NT2/D1 (cell line): Measurements from ENCODE around the gene NDST3.

Experiments used
- DNase-seq: peaks from one replicate; pipeline ENCODE4 v3.0.0-alpha.2; 2011; ENCODE audit warnings: low read depth, low spot score
- H3K27me3 ChIP-seq: 2 replicates; pipeline ENCODE4 v1.6.0; 2011; ENCODE audit warnings: mild to moderate bottlenecking; ENCODE audit not compliant: insufficient read length, insufficient read depth
- H3K36me3 ChIP-seq: 2 replicates; pipeline ENCODE4 v1.6.1; 2011; ENCODE audit warnings: mild to moderate bottlenecking, low read length, mixed read lengths; ENCODE audit not compliant: insufficient read depth, insufficient read length
- H3K4me1 ChIP-seq: 2 replicates; pipeline ENCODE4 v1.5.1; 2011; ENCODE audit not compliant: insufficient read depth, insufficient read length
- H3K4me3 ChIP-seq: 2 replicates; pipeline ENCODE4 v1.5.1; 2011; ENCODE audit warnings: low read depth; ENCODE audit not compliant: insufficient read length
- H3K9ac ChIP-seq: 2 replicates; pipeline ENCODE4 v1.6.0; 2011; ENCODE audit warnings: low read depth; ENCODE audit not compliant: insufficient read length
- H3K9me3 ChIP-seq: 2 replicates; pipeline ENCODE4 v1.5.1; 2011; ENCODE audit warnings: mild to moderate bottlenecking, low read length; ENCODE audit not compliant: insufficient read depth
- SUZ12 ChIP-seq: IDR thresholded peaks from 2 replicates; pipeline ENCODE4 v1.6.1; 2011; ENCODE audit not compliant: insufficient read length, insufficient read depth; ENCODE audit errors: extremely low read depth
- YY1 ChIP-seq: IDR thresholded peaks from 2 replicates; pipeline ENCODE4 v1.6.1; 2011; ENCODE audit not compliant: insufficient read length, insufficient read depth
- ZNF274 ChIP-seq: IDR thresholded peaks from 2 replicates; pipeline ENCODE4 v1.6.1; 2011; ENCODE audit warnings: mild to moderate bottlenecking, low read depth, low read length

NDST3 gene

DNA sequence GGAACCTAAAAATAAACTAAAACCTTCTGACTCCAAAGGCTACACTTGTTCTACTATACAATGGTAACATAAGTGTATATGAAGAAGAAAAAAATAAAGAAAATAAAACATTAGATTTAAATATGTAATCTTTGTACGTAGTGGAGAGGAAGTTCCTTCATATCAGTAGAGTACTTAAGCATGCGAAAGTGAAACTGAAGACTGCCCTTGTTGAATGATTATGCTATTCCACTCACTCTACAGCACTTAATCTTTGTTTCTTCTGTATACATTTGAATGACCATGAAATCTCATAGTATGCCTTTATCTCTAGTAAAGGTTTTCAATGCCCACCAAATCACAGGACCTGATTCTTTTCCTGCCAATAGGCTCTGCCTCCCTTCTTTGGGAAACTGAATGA is 78.9 kb downstream of the NDST3 start:
- Histone ChIP-seq H3K9ac (no peak overlapping the region), H3K4me3 (no peak overlapping the region), H3K36me3 (no peaks in the 10 kb centered on the region), H3K9me3 (no peaks in the 10 kb centered on the region), H3K27me3 (no peaks in the 10 kb centered on the region), H3K4me1 (no peaks in the 10 kb centered on the region)
- no peak for TF ChIP-seq ZNF274
- no peak for TF ChIP-seq YY1
- no peak for DNase-seq

GRCh38 chr4:118114720-118115119 is 80.4 kb downstream of the NDST3 start:
- H3K4me1 ChIP-seq: no peaks in the 10 kb centered on the region
- no peak overlapping the region for H3K4me3 ChIP-seq
- no peak overlapping the region for H3K9ac ChIP-seq
- no peaks in the 10 kb centered on the region for H3K36me3 ChIP-seq
- TF ChIP-seq ZNF274 (no peak), SUZ12 (no peak), YY1 (no peak)
- no peaks in the 10 kb centered on the region for H3K27me3 ChIP-seq
- H3K9me3 ChIP-seq: no peaks in the 10 kb centered on the region
- DNase-seq: no peak

DNA sequence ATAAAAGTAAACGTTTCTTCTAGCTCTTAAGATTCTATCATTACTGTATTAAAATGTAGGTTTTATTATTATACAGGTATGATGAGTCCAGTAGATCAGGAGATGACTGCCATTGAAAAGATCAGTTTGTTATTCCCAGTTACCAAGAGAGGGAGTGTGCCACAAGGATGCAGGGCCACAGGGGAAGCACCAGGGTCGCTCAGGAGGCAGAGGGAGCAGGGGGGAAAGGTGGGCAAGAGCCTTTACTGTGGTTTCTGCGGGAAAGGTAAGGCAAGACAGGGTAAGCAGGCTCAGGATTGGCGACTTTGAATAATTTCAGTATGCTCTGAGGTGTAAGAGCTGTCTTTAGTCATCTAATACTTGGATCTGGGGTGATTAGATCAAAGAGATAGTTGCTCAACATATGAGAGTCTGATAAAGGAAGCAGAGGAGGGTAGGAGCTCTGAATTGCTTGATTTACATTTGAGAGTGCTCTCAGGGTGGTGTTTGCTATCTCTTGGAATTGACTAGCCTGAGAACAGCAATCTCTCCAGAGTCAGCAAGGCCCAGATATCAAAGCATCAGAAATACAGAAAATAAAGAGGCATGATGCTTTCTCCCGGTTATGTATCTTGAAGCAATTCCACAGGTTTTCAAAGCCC is 86.0 kb downstream of the NDST3 start:
- DNase-seq: no peak
- H3K9me3 ChIP-seq: no peaks in the 10 kb centered on the region

GRCh38 chr4:118124997-118125396 is 90.7 kb downstream of the NDST3 start:
- no peak overlapping the region for H3K4me3 ChIP-seq
- no peaks in the 10 kb centered on the region for H3K9me3 ChIP-seq
- H3K36me3 ChIP-seq: no peaks in the 10 kb centered on the region
- no peak overlapping the region for H3K9ac ChIP-seq
- no peak for TF ChIP-seq ZNF274
- no peak for TF ChIP-seq SUZ12
- TF ChIP-seq YY1: no peak
- DNase-seq: no peak
- no peaks in the 10 kb centered on the region for H3K27me3 ChIP-seq
- no peaks in the 10 kb centered on the region for H3K4me1 ChIP-seq

More for the DNA sequence above, 86.0 kb downstream of the NDST3 start:
- Histone ChIP-seq H3K36me3 (no peaks in the 10 kb centered on the region), H3K27me3 (no peaks in the 10 kb centered on the region), H3K4me1 (no peaks in the 10 kb centered on the region), H3K4me3 (no peak overlapping the region), H3K9ac (no peak overlapping the region)
- TF ChIP-seq YY1 (no peak), ZNF274 (no peak), SUZ12 (no peak)

DNA sequence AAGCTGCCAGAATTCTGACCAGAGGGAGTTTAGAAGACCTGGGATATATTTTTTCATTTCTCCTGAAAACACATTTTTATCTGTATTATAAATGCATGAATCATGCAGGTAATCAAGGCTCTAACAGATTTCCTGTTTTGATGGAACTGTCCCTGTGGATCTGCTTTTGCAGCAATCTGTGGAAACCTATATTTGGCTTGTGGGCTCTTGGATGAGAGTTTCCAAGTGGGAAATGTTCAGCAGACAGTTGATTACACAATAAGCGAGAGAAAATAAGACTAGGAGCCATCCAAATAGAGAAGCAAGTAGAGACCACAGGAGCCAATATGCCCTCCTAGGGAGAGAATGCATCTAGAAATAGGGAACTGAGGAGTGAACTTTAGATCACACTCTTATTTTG is 105.0 kb downstream of the NDST3 start:
- Histone ChIP-seq H3K27me3 (no peaks in the 10 kb centered on the region), H3K9me3 (no peaks in the 10 kb centered on the region), H3K36me3 (no peaks in the 10 kb centered on the region), H3K4me1 (no peaks in the 10 kb centered on the region), H3K4me3 (no peak overlapping the region), H3K9ac (no peak overlapping the region)
- DNase-seq: no peak
- TF ChIP-seq SUZ12 (no peak), YY1 (no peak), ZNF274 (no peak)

DNA sequence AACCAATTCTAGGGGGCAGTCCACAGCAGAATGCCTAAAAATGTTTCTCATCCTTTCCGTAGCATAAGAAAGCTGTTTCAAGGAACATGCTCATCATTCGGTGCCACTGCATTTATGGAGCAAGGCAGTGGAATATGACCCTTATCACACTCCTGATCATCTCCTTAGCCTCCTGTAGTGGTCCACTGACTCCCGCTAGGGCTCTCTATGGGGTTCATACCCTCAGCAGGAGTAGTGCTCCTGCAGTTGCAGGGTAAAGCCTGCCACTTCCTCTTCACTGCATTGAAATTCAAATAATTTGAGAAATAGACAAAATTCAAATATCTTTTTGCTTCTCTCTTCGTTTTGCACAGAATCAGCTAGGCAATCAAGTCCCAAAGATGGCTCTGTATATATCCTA is 107.0 kb downstream of the NDST3 start:
- Histone ChIP-seq H3K4me3 (no peak overlapping the region), H3K9ac (no peak overlapping the region), H3K36me3 (no peaks in the 10 kb centered on the region), H3K9me3 (no peaks in the 10 kb centered on the region), H3K4me1 (no peaks in the 10 kb centered on the region), H3K27me3 (no peaks in the 10 kb centered on the region)
- DNase-seq: no peak
- TF ChIP-seq SUZ12 (no peak), ZNF274 (no peak), YY1 (no peak)

DNA sequence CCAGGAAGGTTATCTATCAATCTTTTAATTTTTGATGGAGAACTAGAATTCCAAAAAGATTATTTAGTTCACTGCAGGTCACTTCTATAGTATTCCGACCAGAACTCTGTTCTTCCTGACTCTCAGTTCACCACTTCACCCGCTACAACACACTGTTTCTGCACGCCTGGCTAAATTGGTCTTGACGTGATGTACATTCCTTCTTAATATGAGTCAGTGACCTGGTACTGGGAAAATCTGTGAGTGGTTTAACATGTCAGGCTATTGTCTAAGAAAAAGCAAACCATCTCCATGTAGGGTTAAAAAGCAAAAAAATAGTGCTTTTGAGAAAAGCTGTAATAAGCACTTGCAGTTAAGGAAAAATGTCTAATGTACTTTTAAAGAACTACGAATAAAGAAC is 120.4 kb downstream of the NDST3 start:
- H3K36me3 ChIP-seq: no peaks in the 10 kb centered on the region
- no peak overlapping the region for H3K9ac ChIP-seq
- no peaks in the 10 kb centered on the region for H3K27me3 ChIP-seq
- H3K9me3 ChIP-seq: no peaks in the 10 kb centered on the region
- no peak overlapping the region for H3K4me3 ChIP-seq
- TF ChIP-seq ZNF274 (no peak), SUZ12 (no peak), YY1 (no peak)
- no peak for DNase-seq
- no peaks in the 10 kb centered on the region for H3K4me1 ChIP-seq

GRCh38 chr4:118155516-118155915 is 121.2 kb downstream of the NDST3 start:
- Histone ChIP-seq H3K9ac (no peak overlapping the region), H3K4me1 (no peaks in the 10 kb centered on the region), H3K9me3 (no peaks in the 10 kb centered on the region), H3K36me3 (no peaks in the 10 kb centered on the region), H3K27me3 (no peaks in the 10 kb centered on the region), H3K4me3 (no peak overlapping the region)
- DNase-seq: no peak
- TF ChIP-seq ZNF274: no peak
- no peak for TF ChIP-seq SUZ12
- TF ChIP-seq YY1: no peak
